Measurements from ENCODE around the gene TMTC2. TPM values are rescaled to one million over a fixed set of nuclear protein-coding genes. Genes with fewer than 3 reads are reported as not detected.

The TMTC2 gene
- total RNA-seq, 4 donors from 2014 or later: 6.5 to 11.3 (median 8.9) TPM

DNA sequence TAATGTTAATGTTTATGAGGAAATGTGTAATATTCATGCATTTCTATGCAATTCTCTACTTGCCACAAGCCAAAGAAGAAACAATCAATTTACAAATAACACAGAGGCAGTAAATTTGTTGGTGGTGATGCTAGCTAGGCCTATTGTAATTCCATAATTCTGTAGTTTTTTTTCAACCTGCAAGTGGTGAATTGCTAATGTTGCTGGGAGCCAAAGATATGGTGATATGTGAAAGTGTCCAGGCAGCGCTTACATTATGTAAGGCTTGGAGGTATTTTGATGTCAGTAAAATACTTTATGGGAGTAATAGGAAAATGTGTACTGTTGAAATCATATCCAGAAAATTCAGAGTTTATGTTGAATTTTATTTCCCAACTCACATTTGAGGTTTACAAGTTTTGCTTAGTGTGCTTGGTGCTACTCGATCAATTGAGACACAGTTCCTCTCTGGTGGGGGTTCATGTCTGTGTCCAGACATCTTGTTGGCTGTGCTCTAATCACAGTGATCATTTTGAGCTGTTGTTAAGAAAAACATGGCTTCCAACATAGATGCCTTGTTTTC lies 23.2 kb downstream of the TMTC2 start:
- TF ChIP-seq, protein P1, sequence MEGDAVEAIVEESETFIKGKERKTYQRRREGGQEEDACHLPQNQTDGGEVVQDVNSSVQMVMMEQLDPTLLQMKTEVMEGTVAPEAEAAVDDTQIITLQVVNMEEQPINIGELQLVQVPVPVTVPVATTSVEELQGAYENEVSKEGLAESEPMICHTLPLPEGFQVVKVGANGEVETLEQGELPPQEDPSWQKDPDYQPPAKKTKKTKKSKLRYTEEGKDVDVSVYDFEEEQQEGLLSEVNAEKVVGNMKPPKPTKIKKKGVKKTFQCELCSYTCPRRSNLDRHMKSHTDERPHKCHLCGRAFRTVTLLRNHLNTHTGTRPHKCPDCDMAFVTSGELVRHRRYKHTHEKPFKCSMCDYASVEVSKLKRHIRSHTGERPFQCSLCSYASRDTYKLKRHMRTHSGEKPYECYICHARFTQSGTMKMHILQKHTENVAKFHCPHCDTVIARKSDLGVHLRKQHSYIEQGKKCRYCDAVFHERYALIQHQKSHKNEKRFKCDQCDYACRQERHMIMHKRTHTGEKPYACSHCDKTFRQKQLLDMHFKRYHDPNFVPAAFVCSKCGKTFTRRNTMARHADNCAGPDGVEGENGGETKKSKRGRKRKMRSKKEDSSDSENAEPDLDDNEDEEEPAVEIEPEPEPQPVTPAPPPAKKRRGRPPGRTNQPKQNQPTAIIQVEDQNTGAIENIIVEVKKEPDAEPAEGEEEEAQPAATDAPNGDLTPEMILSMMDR (IDR thresholded peaks at IDR 0.05; ENCODE audit: low read depth): no peak

DNA sequence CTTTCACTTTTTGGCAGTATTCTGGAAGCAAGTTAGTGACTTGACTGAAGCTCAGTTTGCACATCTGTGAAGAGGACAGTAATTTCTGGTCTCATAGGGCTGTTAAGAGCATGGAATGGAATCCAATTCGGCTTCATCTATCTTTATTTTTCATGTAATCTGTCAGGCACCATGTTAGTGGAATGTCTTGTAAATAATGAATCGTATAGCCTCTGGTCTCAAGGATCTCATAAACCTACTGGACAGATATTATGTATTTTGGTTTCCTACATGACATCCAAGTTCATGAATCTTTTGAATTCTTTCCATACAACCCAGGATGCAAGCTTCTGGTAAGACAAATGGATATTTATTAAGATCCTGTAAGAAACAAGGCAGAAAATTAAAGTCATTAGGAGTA lies 24.0 kb downstream of the TMTC2 start:
- TF ChIP-seq, protein P1 (IDR thresholded peaks at IDR 0.05; ENCODE audit: low read depth): no peak

DNA sequence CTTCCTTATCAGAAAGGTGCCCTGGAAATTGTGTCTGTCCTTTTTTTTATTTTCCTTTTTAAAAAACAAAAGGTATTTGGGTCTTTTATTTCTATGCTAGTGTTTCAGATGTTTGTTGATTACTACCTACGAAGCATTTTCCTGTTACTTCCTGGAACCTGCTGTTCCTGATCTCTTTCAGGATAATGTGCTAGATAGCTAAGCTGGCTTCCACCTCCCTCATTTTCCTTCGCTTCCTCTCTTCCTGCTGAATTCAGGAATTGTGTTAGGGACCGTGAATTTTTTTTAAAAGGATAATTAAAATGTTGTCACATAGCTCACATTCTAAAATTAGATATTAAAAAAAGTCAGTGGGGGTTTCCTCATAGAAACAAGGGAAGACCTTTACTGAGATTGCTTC lies 27.7 kb downstream of the TMTC2 start:
- TF ChIP-seq, protein P1 (IDR thresholded peaks at IDR 0.05; ENCODE audit: low read depth): no peak

DNA sequence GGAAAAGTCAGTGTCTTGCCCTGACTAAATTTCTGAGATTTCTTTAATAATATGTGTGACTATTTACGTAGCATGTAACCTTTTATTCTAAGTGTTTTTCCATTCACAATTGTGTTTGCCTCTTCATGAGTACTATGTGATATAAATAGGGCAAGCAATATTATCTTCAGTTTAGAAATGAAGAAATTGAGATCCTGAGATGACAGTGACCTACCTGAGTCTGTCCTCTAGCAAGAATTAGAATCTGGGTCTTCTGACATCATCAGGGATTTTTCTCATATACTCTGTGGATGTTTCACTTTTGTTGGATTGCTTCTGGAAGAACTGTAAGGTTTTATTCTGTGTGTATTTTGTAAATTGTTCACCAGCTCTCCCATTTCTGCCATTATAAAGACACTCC lies 35.0 kb downstream of the TMTC2 start:
- TF ChIP-seq, protein P1 (IDR thresholded peaks at IDR 0.05; ENCODE audit: low read depth): no peak

DNA sequence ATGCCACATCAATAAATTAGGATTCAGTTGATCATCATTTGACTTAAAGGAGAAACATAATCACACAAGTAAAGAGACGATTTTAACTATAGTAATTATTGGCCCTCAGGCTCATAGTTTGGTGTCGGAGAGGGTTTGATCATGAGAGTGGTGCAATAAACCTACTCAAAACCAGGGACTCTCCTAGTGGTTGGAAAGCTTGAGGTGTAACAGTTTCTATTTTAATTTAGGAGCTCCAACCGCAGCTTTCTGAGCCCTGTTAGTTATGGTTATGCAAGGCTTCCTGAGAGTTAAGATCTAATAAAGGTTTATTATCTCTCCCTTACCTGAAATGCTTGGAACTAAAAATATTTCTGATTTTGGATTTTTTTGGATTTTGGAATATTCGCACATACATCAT lies 36.4 kb downstream of the TMTC2 start:
- TF ChIP-seq, protein P1 (IDR thresholded peaks at IDR 0.05; ENCODE audit: low read depth): no peak

DNA sequence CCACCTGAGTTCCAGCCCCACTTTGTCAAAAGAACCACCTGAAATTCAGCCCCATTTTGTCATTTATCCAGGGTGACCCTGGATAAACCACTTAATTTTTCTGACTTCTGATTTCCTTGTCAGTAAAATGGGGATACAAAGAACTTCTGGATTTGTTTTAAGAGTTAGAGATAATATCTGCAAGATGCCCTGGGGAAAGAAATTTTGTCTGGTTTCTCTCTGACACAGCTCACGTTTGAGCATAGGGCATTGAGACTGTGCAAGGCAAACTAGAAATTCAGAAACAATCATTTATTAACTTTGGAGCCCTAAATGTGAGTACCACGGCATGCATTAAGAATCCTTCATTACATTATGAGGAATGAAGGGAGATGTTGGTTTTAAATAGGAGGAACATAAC lies 37.2 kb downstream of the TMTC2 start:
- TF ChIP-seq, protein P1 (IDR thresholded peaks at IDR 0.05; ENCODE audit: low read depth): no peak

DNA sequence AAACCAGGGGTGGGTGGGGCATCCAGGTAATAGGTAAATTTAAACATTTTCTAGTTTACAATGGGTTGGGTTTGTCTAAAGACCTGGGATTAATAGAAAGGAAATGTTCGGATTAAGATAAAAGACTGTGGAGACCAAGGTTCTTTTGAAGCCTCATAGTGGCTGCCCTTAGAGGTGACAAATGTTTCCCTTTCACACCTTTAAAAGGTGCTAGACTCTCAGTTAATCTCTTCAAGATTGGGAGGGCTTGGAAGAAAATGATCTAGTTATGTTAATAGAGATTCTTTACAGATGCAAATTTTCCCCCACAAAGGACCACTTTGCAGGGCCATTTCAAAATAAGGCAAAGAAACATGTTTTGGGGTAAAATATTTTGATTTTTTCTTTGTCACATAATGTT lies 39.0 kb downstream of the TMTC2 start:
- TF ChIP-seq, protein P1 (IDR thresholded peaks at IDR 0.05; ENCODE audit: low read depth): no peak

Data from subcutaneous adipose tissue (tissue), 4 donors.